ENCODE results near the gene FPR1. TPM values are rescaled to one million over a fixed set of nuclear protein-coding genes. Genes with fewer than 3 reads are reported as not detected.

The FPR1 gene
- total RNA-seq, 1 donor from 2014 or later, result not detected

GRCh38 chr19:51789061-51789795 lies 37.5 kb upstream of the FPR1 start:
- Mint-ChIP-seq H3K36me3 (ENCODE audit: unreplicated experiment) (no peaks in the 10 kb centered on the region), H3K4me1 (ENCODE audit: unreplicated experiment) (no peaks in the 10 kb centered on the region), H3K27me3 (ENCODE audit: unreplicated experiment) (no peaks in the 10 kb centered on the region), H3K27ac (ENCODE audit: unreplicated experiment) (no peak overlapping the region), H3K4me3 (ENCODE audit: unreplicated experiment) (no peak overlapping the region), H3K9me3 (ENCODE audit: unreplicated experiment) (peaks cover 26% of the 10 kb centered on the region)
- DNase-seq (ENCODE audit: extremely low spot score, unreplicated experiment), result no peak
- no peak for TF ChIP-seq CTCF (IDR thresholded peaks at IDR 0.05)

- H3K9me3 Mint-ChIP-seq (ENCODE audit: unreplicated experiment), result peaks cover 23% of the 10 kb centered on the region
- no peaks in the 10 kb centered on the region for H3K36me3 Mint-ChIP-seq (ENCODE audit: unreplicated experiment)
- no peaks in the 10 kb centered on the region for H3K27me3 Mint-ChIP-seq (ENCODE audit: unreplicated experiment)
- H3K4me1 Mint-ChIP-seq (ENCODE audit: unreplicated experiment), result no peaks in the 10 kb centered on the region
- no peak for TF ChIP-seq CTCF (IDR thresholded peaks at IDR 0.05)
- no peak overlapping the region for H3K4me3 Mint-ChIP-seq (ENCODE audit: unreplicated experiment)
- no peak overlapping the region for H3K27ac Mint-ChIP-seq (ENCODE audit: unreplicated experiment)
- no peak for DNase-seq (ENCODE audit: extremely low spot score, unreplicated experiment)
Measured at GRCh38 chr19:51788029-51788428, 36.4 kb upstream of the FPR1 start.

GRCh38 chr19:51786646-51787494 lies 35.2 kb upstream of the FPR1 start:
- Mint-ChIP-seq H3K4me1 (ENCODE audit: unreplicated experiment) (no peaks in the 10 kb centered on the region), H3K27ac (ENCODE audit: unreplicated experiment) (no peak overlapping the region), H3K36me3 (ENCODE audit: unreplicated experiment) (no peaks in the 10 kb centered on the region), H3K4me3 (ENCODE audit: unreplicated experiment) (no peak overlapping the region), H3K9me3 (ENCODE audit: unreplicated experiment) (peaks cover 18% of the 10 kb centered on the region), H3K27me3 (ENCODE audit: unreplicated experiment) (no peaks in the 10 kb centered on the region)
- DNase-seq (ENCODE audit: extremely low spot score, unreplicated experiment), result no peak
- TF ChIP-seq CTCF (IDR thresholded peaks at IDR 0.05), result no peak

GRCh38 chr19:51784922-51785690 lies 33.4 kb upstream of the FPR1 start:
- DNase-seq (ENCODE audit: extremely low spot score, unreplicated experiment), result no peak
- TF ChIP-seq CTCF (IDR thresholded peaks at IDR 0.05), result no peak
- Mint-ChIP-seq H3K9me3 (ENCODE audit: unreplicated experiment) (peaks cover 7% of the 10 kb centered on the region), H3K27me3 (ENCODE audit: unreplicated experiment) (no peaks in the 10 kb centered on the region), H3K4me1 (ENCODE audit: unreplicated experiment) (no peaks in the 10 kb centered on the region), H3K27ac (ENCODE audit: unreplicated experiment) (no peak overlapping the region), H3K36me3 (ENCODE audit: unreplicated experiment) (no peaks in the 10 kb centered on the region), H3K4me3 (ENCODE audit: unreplicated experiment) (no peak overlapping the region)

Measured in osteocyte (in vitro differentiated cells).